ENCODE data around the gene HPSE2. TPM values are rescaled to one million over a fixed set of nuclear protein-coding genes. Genes with fewer than 3 reads are reported as not detected.

HPSE2 gene
- total and polyA plus RNA-seq, 2 of the 8 experiments (the other 6 are each of a cell fraction or from before 2014, with no cell fraction given) = 0.41 to 0.58 TPM

DNA sequence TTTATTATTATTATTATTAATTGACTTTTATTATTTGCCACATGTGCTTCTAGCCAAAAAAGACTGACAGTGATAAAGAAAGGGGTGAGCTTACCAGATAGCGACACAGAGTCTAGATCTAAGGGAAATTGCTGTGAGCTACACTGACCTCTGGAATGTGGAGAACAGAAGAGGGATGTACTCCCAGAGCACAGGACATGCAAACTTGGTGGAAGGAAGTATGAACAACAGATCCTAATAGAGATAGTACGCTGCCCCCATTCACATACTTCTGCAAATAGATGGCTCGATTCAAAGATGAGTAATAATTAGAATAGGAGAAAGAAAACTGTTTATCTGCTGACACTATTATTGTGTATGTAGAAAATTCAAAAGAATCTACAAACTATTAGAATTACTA is 679.6 kb downstream of the HPSE2 start:
- no peaks in the 10 kb centered on the region for H3K9me3 ChIP-seq (ENCODE audit: insufficient read depth in 2 of 2, low read depth in 1 of 2, low read length in 1 of 2)
- H2BK20ac ChIP-seq (ENCODE audit: low read length) = no peak overlapping the region
- no peak overlapping the region for H2BK12ac ChIP-seq (ENCODE audit: low read depth, low read length)
- H3K56ac ChIP-seq (replicated peaks; ENCODE audit: insufficient read length, low read depth, low read length) = no peak overlapping the region
- H3K36me3 ChIP-seq (ENCODE audit: control insufficient read depth in 2 of 4, insufficient read depth in 4 of 4, low read length in 3 of 4) = no peaks in the 10 kb centered on the region
- no peak overlapping the region for H3K9ac ChIP-seq (replicated peaks in 1 of 4; ENCODE audit: extremely low read depth in 1 of 4, low read depth in 3 of 4, low read length in 3 of 4)
- FAIRE-seq (no peak), DNase-seq (ENCODE audit: low read depth in 1 of 2, low spot score in 2 of 2) (no peak)
- H3K14ac ChIP-seq (ENCODE audit: insufficient read length) = no peak overlapping the region
- TF ChIP-seq NRF1 (IDR thresholded peaks at IDR 0.05; ENCODE audit: low read depth, low read length) (no peak), KDM5A (IDR thresholded peaks at IDR 0.05; ENCODE audit: low read length) (no peak), SIRT6 (IDR thresholded peaks at IDR 0.05; ENCODE audit: low read length) (no peak), GTF2F1 (IDR thresholded peaks at IDR 0.05; ENCODE audit: borderline replicate concordance, low read depth, low read length) (no peak), TAF7 (optimal IDR thresholded peaks at IDR 0.05; ENCODE audit: borderline replicate concordance, low read depth, low read length) (no peak), POLR2A (IDR thresholded peaks at IDR 0.05; ENCODE audit: control extremely low read depth in 1 of 2, low read depth in 2 of 2, low read length in 2 of 2) (no peak), SP4 (IDR thresholded peaks at IDR 0.05; ENCODE audit: low read length) (no peak)
- TF ChIP-seq, protein P1, sequence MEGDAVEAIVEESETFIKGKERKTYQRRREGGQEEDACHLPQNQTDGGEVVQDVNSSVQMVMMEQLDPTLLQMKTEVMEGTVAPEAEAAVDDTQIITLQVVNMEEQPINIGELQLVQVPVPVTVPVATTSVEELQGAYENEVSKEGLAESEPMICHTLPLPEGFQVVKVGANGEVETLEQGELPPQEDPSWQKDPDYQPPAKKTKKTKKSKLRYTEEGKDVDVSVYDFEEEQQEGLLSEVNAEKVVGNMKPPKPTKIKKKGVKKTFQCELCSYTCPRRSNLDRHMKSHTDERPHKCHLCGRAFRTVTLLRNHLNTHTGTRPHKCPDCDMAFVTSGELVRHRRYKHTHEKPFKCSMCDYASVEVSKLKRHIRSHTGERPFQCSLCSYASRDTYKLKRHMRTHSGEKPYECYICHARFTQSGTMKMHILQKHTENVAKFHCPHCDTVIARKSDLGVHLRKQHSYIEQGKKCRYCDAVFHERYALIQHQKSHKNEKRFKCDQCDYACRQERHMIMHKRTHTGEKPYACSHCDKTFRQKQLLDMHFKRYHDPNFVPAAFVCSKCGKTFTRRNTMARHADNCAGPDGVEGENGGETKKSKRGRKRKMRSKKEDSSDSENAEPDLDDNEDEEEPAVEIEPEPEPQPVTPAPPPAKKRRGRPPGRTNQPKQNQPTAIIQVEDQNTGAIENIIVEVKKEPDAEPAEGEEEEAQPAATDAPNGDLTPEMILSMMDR (IDR thresholded peaks at IDR 0.05; ENCODE audit: control extremely low read depth in 1 of 3, insufficient read depth in 1 of 3, low read depth in 1 of 3, low read length in 3 of 3) = no peak
- H3K79me2 ChIP-seq (ENCODE audit: control insufficient read depth in 1 of 2, insufficient read depth in 2 of 2, low read length in 2 of 2) = no peaks in the 10 kb centered on the region
- H3K79me1 ChIP-seq (ENCODE audit: low read depth, low read length) = no peaks in the 10 kb centered on the region
- WGBS, 2 experiments (ENCODE audit: extremely low coverage in 1 of 2, insufficient coverage in 1 of 2, insufficient read length in 1 of 2, insufficient replicate concordance in 2 of 2, low coverage in 1 of 2, low lambda C conversion rate in 2 of 2, missing lambda C conversion rate in 1 of 2) = 88% methylated on average over 3 of the region's 3 CpGs; no CpG with 5 or more reads in 1 of the 2 experiments
- H3K4me2 ChIP-seq (ENCODE audit: insufficient read depth in 1 of 2, low read depth in 2 of 2, low read length in 2 of 2) = no peak overlapping the region
- POLR2A ChIA-PET (ENCODE audit: partially characterized antibody) = no interaction called here
- peaks cover 0 to 1% (median 0%) of the 10 kb centered on the region in 4 experiments; a peak in 1 of 7 replicates for H3K27me3 ChIP-seq (replicated peaks in 1 of 4; ENCODE audit: control insufficient read depth in 3 of 4, extremely low read depth in 1 of 4, insufficient read depth in 3 of 4, low read length in 3 of 4)
- H4K8ac ChIP-seq (ENCODE audit: extremely low read depth, insufficient read depth, low read length) = no peak overlapping the region
- H2BK5ac ChIP-seq (ENCODE audit: low read depth, low read length) = no peak overlapping the region
- no peak overlapping the region for H4K5ac ChIP-seq (ENCODE audit: insufficient read length, low read depth, low read length)
- H4K20me1 ChIP-seq (replicated peaks in 1 of 2; ENCODE audit: control insufficient read depth in 1 of 2, insufficient read depth in 2 of 2, low read length in 2 of 2) = no peaks in the 10 kb centered on the region
- H3K18ac ChIP-seq (ENCODE audit: extremely low read depth, low read length) = no peak overlapping the region
- no peak overlapping the region for H2BK15ac ChIP-seq (ENCODE audit: low read length)
- no peaks in the 10 kb centered on the region for H3K23me2 ChIP-seq (ENCODE audit: low read depth, low read length)
- H2AK5ac ChIP-seq (ENCODE audit: low read depth, low read length) = no peak overlapping the region
- H2BK120ac ChIP-seq (replicated peaks; ENCODE audit: low read depth, low read length) = no peak overlapping the region
- no peak overlapping the region for H4K91ac ChIP-seq (replicated peaks; ENCODE audit: insufficient read length, low read length)
- peaks cover 0 to 3% (median 0%) of the 10 kb centered on the region in 4 experiments; a peak in 1 of 7 replicates for H3K4me1 ChIP-seq (replicated peaks in 1 of 4; ENCODE audit: control insufficient read depth in 3 of 4, insufficient read depth in 4 of 4, low read length in 3 of 4)
- CTCF ChIA-PET (ENCODE audit: partially characterized antibody) = interaction anchor here (1.1 to 2.9 kb wide), 2 partner anchors 69 to 89 kb away, joined by 4 to 9 read pairs; no protein-coding TSS in a partner anchor
- no peak overlapping the region for H3K23ac ChIP-seq (ENCODE audit: insufficient read length)
- H2AFZ ChIP-seq (ENCODE audit: low read length) = no peak overlapping the region
- H3K4me3 ChIP-seq (ENCODE audit: extremely low read depth in 1 of 4, insufficient read depth in 2 of 4, low read depth in 3 of 4, low read length in 4 of 4) = no peak overlapping the region
- H3K4ac ChIP-seq (replicated peaks; ENCODE audit: insufficient read length, low read depth, low read length) = no peak overlapping the region
- H3K27ac ChIP-seq (ENCODE audit: low read depth, low read length) = no peak overlapping the region

Measured in H1 (cell line).